WERI-Rb-1 (cell line): ENCODE measurements around the gene EYS.

Source experiments
- DNase-seq: peaks from one replicate; pipeline ENCODE4 v3.0.0-alpha.2; 2020
- H3K27ac ChIP-seq: fragments of 250-450 bp; sonication (Bioruptor Pico); 2 replicates; pipeline ENCODE4 v1.5.1; 2020; ENCODE audit warnings: mild to moderate bottlenecking, moderate library complexity
- H3K27me3 ChIP-seq: fragments of 250-450 bp; sonication (Bioruptor Pico); 2 replicates; pipeline ENCODE4 v1.5.1; 2021; ENCODE audit warnings: mild to moderate bottlenecking, low read depth, moderate library complexity; ENCODE audit not compliant: insufficient read depth, severe bottlenecking
- H3K36me3 ChIP-seq: fragments of 250-450 bp; sonication (Bioruptor Pico); 2 replicates; pipeline ENCODE4 v1.5.1; 2020; ENCODE audit warnings: mild to moderate bottlenecking, moderate library complexity
- H3K4me3 ChIP-seq: 2 replicates; pipeline ENCODE4 v1.5.1; 2011; ENCODE audit warnings: low read depth, mild to moderate bottlenecking, control low read depth, low read length
- H3K9me3 ChIP-seq: fragments of 250-450 bp; sonication (Bioruptor Pico); 2 replicates; pipeline ENCODE4 v1.5.1; 2021; ENCODE audit warnings: mild to moderate bottlenecking, moderate library complexity; ENCODE audit not compliant: severe bottlenecking
- CTCF ChIP-seq: IDR thresholded peaks from 2 replicates; pipeline ENCODE4 v1.5.1; 2011; ENCODE audit warnings: low read depth, mild to moderate bottlenecking, control low read depth, inconsistent platforms, low read length

EYS gene

DNA sequence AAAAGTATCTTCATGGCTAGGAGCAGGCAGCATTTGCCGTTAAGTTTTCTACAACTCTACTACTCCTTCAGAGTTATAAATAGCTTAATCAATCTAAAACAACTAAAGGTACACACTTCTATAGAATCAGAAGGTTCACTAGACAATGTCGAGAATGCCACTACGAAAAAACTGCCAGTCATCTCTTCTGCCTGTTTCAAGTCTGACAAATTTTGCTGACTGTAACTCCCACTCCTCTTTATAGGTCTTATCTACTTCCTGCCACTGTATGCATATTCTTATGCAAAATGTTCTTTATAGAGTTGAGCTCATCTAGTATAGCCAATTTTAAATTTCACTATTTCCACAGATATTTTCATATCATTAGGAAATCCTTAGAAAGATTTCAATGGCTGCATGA lies 160.1 kb downstream of the EYS start:
- no peaks in the 10 kb centered on the region for H3K9me3 ChIP-seq
- no peak overlapping the region for H3K4me3 ChIP-seq
- TF ChIP-seq CTCF, result no peak
- no peak for DNase-seq
- no peak overlapping the region for H3K27ac ChIP-seq
- no peaks in the 10 kb centered on the region for H3K27me3 ChIP-seq
- H3K36me3 ChIP-seq, result no peaks in the 10 kb centered on the region

GRCh38 chr6:65545920-65546319 lies 161.1 kb downstream of the EYS start:
- TF ChIP-seq CTCF, result no peak
- Histone ChIP-seq H3K27me3 (no peaks in the 10 kb centered on the region), H3K9me3 (no peaks in the 10 kb centered on the region), H3K27ac (no peak overlapping the region), H3K4me3 (no peak overlapping the region), H3K36me3 (no peaks in the 10 kb centered on the region; the same call in 1 of the 2 replicates)
- DNase-seq, result no peak

DNA sequence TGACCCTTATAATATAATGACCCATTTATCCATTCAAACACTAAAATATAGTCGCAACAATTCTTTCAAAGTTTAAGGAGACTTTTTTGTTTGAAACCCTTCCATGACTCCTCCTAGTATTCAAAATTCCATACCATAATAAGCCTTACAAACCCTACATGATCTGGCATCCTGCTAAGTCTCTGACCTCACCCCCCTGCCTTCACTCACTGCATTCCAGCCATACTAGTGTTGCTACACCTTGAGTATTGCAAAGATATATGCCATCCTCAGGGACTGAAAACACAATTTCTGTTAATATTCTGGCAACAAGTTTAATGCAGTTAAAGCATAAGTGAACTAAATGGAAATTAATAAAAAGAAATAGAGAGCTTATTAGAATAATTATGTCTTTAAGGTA lies 168.4 kb downstream of the EYS start:
- Histone ChIP-seq H3K4me3 (no peak overlapping the region), H3K36me3 (no peaks in the 10 kb centered on the region; the same call in 1 of the 2 replicates), H3K27me3 (no peaks in the 10 kb centered on the region), H3K27ac (no peak overlapping the region), H3K9me3 (no peaks in the 10 kb centered on the region)
- no peak for DNase-seq
- TF ChIP-seq CTCF, result no peak

DNA sequence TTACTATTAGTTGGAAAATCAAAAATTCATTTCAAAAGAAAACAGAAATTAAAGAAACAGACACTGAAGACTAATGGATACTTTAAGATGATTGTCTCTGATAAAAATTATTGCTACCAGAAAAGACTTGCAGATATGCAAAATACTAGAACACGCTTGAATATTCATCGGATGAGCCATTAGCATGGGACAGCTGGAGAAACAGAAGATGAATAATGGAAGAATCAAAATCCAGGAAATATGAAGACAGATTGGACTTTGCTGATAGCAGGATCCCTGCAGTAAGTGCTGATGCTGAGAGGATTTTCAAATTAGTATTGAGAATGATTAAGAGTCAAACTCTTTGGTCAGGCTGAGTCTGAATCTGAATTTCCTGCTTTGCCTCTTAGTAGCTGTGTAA lies 169.4 kb downstream of the EYS start:
- Histone ChIP-seq H3K4me3 (no peak overlapping the region), H3K9me3 (no peaks in the 10 kb centered on the region), H3K36me3 (no peaks in the 10 kb centered on the region; the same call in 1 of the 2 replicates), H3K27me3 (no peaks in the 10 kb centered on the region), H3K27ac (no peak overlapping the region)
- no peak for DNase-seq
- TF ChIP-seq CTCF, result no peak

DNA sequence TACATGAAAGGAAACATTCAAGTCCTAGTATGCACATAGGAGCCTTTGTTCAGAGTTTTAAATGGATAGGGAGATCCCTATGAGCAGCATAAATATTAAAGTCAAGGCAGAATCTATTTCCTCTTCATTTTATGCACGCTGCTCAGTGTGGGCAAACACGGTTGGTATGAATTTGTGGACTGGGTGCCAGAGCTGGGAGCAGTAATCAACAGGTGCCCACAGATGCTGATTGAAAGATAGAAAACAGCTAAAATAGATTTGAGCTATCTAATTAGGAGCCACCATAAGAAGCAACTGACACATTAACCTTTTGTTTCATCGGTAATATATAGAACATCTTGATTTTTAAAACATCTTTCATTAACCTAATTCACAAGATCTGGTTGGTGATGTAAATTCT lies 175.5 kb downstream of the EYS start:
- no peaks in the 10 kb centered on the region for H3K27me3 ChIP-seq
- DNase-seq, result no peak
- no peak for TF ChIP-seq CTCF
- H3K36me3 ChIP-seq, result no peaks in the 10 kb centered on the region
- no peak overlapping the region for H3K4me3 ChIP-seq
- no peak overlapping the region for H3K27ac ChIP-seq
- no peaks in the 10 kb centered on the region for H3K9me3 ChIP-seq

DNA sequence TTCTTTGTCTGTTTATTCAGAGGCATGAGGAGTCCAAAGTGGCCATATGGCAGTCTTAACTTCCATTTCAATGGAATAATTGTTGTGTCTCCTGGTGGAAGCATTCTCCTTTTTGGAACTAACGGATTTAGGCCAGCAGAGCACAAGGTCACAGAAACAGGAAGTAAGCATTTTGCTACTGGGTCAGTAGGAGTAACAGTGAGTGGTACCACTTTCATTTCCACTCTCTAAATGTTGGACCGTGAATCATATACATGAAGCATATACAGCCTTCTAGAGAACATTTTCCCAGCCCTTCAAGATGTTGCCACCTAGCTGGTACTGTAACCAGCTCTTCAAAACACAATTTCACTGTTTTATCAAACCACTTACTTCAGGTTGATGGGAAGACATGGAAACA lies 182.8 kb downstream of the EYS start:
- no peak overlapping the region for H3K4me3 ChIP-seq
- no peak for DNase-seq
- no peaks in the 10 kb centered on the region for H3K27me3 ChIP-seq
- no peaks in the 10 kb centered on the region for H3K9me3 ChIP-seq
- H3K36me3 ChIP-seq, result no peaks in the 10 kb centered on the region
- no peak overlapping the region for H3K27ac ChIP-seq
- TF ChIP-seq CTCF, result no peak
